ENCODE results near the gene PIK3R4. TPM values are rescaled to one million over a fixed set of nuclear protein-coding genes. Genes with fewer than 3 reads are reported as not detected.

Gene PIK3R4
- total and polyA plus RNA-seq, 2 donors, result 31.5 to 48.1 TPM

DNA sequence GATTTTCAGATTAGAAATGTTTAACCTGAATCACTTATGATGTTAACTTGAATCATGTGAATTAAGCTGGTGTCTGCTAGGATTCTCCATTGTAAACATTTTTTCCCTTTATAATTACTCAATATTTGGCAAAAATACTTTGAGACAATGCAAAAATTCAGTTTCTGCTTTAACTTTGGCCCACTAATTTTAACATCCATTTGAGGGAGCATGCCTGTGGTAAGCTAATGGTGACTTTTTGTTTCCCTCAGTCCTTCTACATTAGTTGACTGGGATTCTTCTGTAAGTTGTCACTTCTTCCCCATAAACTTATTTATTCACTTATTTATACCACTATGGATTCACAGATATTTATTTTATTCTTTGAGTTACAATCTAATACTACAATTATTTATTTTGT, 59.3 kb downstream of the PIK3R4 start:
- Histone ChIP-seq H3K27ac (ENCODE audit: low read depth in 1 of 2, low read length in 1 of 2) (no peak overlapping the region), H3K36me3 (ENCODE audit: control insufficient read depth in 2 of 2, insufficient read depth in 2 of 2, low read length in 1 of 2) (peaks cover 22 to 44% of the 10 kb centered on the region in 2 donors), H3K27me3 (ENCODE audit: control insufficient read depth in 2 of 2, insufficient read depth in 1 of 2, low read length in 1 of 2) (no peaks in the 10 kb centered on the region), H3K9me3 (ENCODE audit: control insufficient read depth in 2 of 2, insufficient read depth in 1 of 2, low read length in 1 of 2) (no peaks in the 10 kb centered on the region), H3K4me1 (ENCODE audit: control insufficient read depth in 2 of 2, insufficient read depth in 2 of 2, low read length in 2 of 2) (no peaks in the 10 kb centered on the region), H3K4me3 (ENCODE audit: low read length in 2 of 2) (no peak overlapping the region)
- DNase-seq (ENCODE audit: low read depth in 6 of 9, low spot score in 9 of 9), result no peak

DNA sequence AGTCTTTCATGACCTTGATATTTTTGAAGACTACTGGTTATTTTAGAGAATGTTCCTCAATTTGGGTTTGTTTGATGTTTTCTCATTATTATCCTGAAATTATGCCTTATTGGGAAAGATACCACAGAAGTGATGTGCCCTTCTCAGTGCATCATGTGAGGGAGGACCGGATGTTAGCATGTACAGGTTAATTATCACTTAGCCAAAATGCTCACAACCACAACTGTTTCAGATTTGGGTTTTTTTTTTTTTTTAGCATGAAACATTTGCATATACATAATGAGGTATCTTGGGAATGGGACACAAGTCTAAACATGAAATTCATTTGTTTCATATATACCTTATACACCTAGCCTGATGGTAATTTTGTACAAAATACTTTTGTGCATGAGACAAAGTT, 59.8 kb downstream of the PIK3R4 start:
- Histone ChIP-seq H3K9me3 (ENCODE audit: control insufficient read depth in 2 of 2, insufficient read depth in 1 of 2, low read length in 1 of 2) (no peaks in the 10 kb centered on the region), H3K4me3 (ENCODE audit: low read length in 2 of 2) (no peak overlapping the region), H3K27me3 (ENCODE audit: control insufficient read depth in 2 of 2, insufficient read depth in 1 of 2, low read length in 1 of 2) (no peaks in the 10 kb centered on the region), H3K27ac (ENCODE audit: low read depth in 1 of 2, low read length in 1 of 2) (no peak overlapping the region), H3K36me3 (ENCODE audit: control insufficient read depth in 2 of 2, insufficient read depth in 2 of 2, low read length in 1 of 2) (peaks cover 27 to 49% of the 10 kb centered on the region in 2 donors), H3K4me1 (ENCODE audit: control insufficient read depth in 2 of 2, insufficient read depth in 2 of 2, low read length in 2 of 2) (no peaks in the 10 kb centered on the region)
- 97% methylated on average over 1 of the region's 1 CpG for WGBS
- no peak for DNase-seq (ENCODE audit: low read depth in 6 of 9, low spot score in 9 of 9)

GRCh38 chr3:130682131-130682530, 64.5 kb downstream of the PIK3R4 start:
- Histone ChIP-seq H3K4me1 (ENCODE audit: control insufficient read depth in 2 of 2, insufficient read depth in 2 of 2, low read length in 2 of 2) (no peaks in the 10 kb centered on the region), H3K9me3 (ENCODE audit: control insufficient read depth in 2 of 2, insufficient read depth in 1 of 2, low read length in 1 of 2) (no peaks in the 10 kb centered on the region), H3K4me3 (ENCODE audit: low read length in 2 of 2) (no peak overlapping the region), H3K27ac (ENCODE audit: low read depth in 1 of 2, low read length in 1 of 2) (no peak overlapping the region), H3K36me3 (ENCODE audit: control insufficient read depth in 2 of 2, insufficient read depth in 2 of 2, low read length in 1 of 2) (peaks cover 34 to 62% of the 10 kb centered on the region in 2 donors), H3K27me3 (ENCODE audit: control insufficient read depth in 2 of 2, insufficient read depth in 1 of 2, low read length in 1 of 2) (no peaks in the 10 kb centered on the region)
- no peak for DNase-seq (ENCODE audit: low read depth in 6 of 9, low spot score in 9 of 9)
- 94% methylated on average over 2 of the region's 2 CpGs for WGBS

DNA sequence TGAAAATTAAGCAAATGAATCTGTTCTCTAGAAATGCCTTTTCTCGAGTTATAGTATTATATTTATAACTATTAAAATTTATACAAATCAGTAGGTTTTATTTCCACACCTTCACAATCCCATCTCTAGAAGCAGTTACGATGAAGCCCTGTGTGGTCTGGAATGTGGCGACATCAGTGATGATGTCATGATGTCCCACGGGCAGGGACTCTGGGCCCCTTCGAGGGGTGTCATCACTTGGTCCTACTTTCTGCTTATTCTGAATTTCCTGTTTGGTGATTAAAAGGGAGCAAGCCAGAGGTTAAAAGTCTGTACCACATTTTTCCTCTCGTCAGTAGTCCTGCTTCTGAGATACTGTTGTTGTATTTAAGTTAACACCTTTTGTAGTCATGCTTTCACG, 67.4 kb downstream of the PIK3R4 start:
- peaks cover 31 to 57% of the 10 kb centered on the region in 2 donors for H3K36me3 ChIP-seq (ENCODE audit: control insufficient read depth in 2 of 2, insufficient read depth in 2 of 2, low read length in 1 of 2)
- H3K27ac ChIP-seq (ENCODE audit: low read depth in 1 of 2, low read length in 1 of 2), result no peak overlapping the region
- no peak overlapping the region for H3K4me3 ChIP-seq (ENCODE audit: low read length in 2 of 2)
- H3K4me1 ChIP-seq (ENCODE audit: control insufficient read depth in 2 of 2, insufficient read depth in 2 of 2, low read length in 2 of 2), result no peaks in the 10 kb centered on the region
- 97% methylated on average over 7 of the region's 7 CpGs for WGBS
- H3K27me3 ChIP-seq (ENCODE audit: control insufficient read depth in 2 of 2, insufficient read depth in 1 of 2, low read length in 1 of 2), result no peaks in the 10 kb centered on the region
- no peak for DNase-seq (ENCODE audit: low read depth in 6 of 9, low spot score in 9 of 9)
- no peaks in the 10 kb centered on the region for H3K9me3 ChIP-seq (ENCODE audit: control insufficient read depth in 2 of 2, insufficient read depth in 1 of 2, low read length in 1 of 2)

- Histone ChIP-seq H3K4me1 (ENCODE audit: control insufficient read depth in 2 of 2, insufficient read depth in 2 of 2, low read length in 2 of 2) (no peaks in the 10 kb centered on the region), H3K9me3 (ENCODE audit: control insufficient read depth in 2 of 2, insufficient read depth in 1 of 2, low read length in 1 of 2) (no peaks in the 10 kb centered on the region), H3K4me3 (ENCODE audit: low read length in 2 of 2) (no peak overlapping the region), H3K36me3 (ENCODE audit: control insufficient read depth in 2 of 2, insufficient read depth in 2 of 2, low read length in 1 of 2) (peaks cover 12 to 39% of the 10 kb centered on the region in 2 donors), H3K27me3 (ENCODE audit: control insufficient read depth in 2 of 2, insufficient read depth in 1 of 2, low read length in 1 of 2) (no peaks in the 10 kb centered on the region), H3K27ac (ENCODE audit: low read depth in 1 of 2, low read length in 1 of 2) (no peak overlapping the region)
- no peak for DNase-seq (ENCODE audit: low read depth in 6 of 9, low spot score in 9 of 9)
- 94% methylated on average over 1 of the region's 1 CpG for WGBS
These were observed 69.3 kb downstream of the PIK3R4 start for GRCh38 chr3:130677343-130677742.

- Histone ChIP-seq H3K4me1 (ENCODE audit: control insufficient read depth in 2 of 2, insufficient read depth in 2 of 2, low read length in 2 of 2) (peaks cover 14 to 17% of the 10 kb centered on the region in 2 donors), H3K36me3 (ENCODE audit: control insufficient read depth in 2 of 2, insufficient read depth in 2 of 2, low read length in 1 of 2) (peaks cover 3 to 11% of the 10 kb centered on the region in 2 donors), H3K27me3 (ENCODE audit: control insufficient read depth in 2 of 2, insufficient read depth in 1 of 2, low read length in 1 of 2) (no peaks in the 10 kb centered on the region), H3K27ac (ENCODE audit: low read depth in 1 of 2, low read length in 1 of 2) (peak overlapping the region in 1 of 2 donors; percentile 13), H3K4me3 (ENCODE audit: low read length in 2 of 2) (no peak overlapping the region), H3K9me3 (ENCODE audit: control insufficient read depth in 2 of 2, insufficient read depth in 1 of 2, low read length in 1 of 2) (no peaks in the 10 kb centered on the region)
- 92% methylated on average over 2 of the region's 2 CpGs for WGBS
- DNase-seq (ENCODE audit: low read depth in 6 of 9, low spot score in 9 of 9), result peak in 4 of 9 donors; percentile 1 to 48 (median 8)
These were observed 74.9 kb downstream of the PIK3R4 start for GRCh38 chr3:130671545-130672312.

DNA sequence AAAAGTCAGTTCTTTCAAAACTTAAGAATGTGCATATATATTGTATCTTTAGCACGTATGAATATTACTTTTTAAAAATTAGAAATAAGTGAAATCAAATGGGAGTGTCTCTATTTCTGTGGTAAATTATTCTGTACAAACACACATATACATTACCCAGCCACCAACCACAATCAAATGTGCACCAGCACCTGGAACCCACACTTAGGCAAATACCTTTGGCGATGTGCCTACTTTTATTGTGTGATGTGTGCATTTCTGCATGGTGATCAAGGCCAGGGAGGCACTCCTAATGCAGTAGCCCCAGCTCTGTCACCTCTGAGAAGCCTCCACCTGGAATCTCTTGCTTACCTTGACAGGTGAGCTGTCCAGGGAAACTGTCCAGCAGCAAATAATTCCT, 76.9 kb downstream of the PIK3R4 start:
- Histone ChIP-seq H3K27me3 (ENCODE audit: control insufficient read depth in 2 of 2, insufficient read depth in 1 of 2, low read length in 1 of 2) (no peaks in the 10 kb centered on the region), H3K4me3 (ENCODE audit: low read length in 2 of 2) (no peak overlapping the region), H3K36me3 (ENCODE audit: control insufficient read depth in 2 of 2, insufficient read depth in 2 of 2, low read length in 1 of 2) (peaks cover 3 to 11% of the 10 kb centered on the region in 2 donors), H3K4me1 (ENCODE audit: control insufficient read depth in 2 of 2, insufficient read depth in 2 of 2, low read length in 2 of 2) (peaks cover 14 to 17% of the 10 kb centered on the region in 2 donors), H3K9me3 (ENCODE audit: control insufficient read depth in 2 of 2, insufficient read depth in 1 of 2, low read length in 1 of 2) (no peaks in the 10 kb centered on the region), H3K27ac (ENCODE audit: low read depth in 1 of 2, low read length in 1 of 2) (no peak overlapping the region)
- WGBS, result 85% methylated on average over 2 of the region's 2 CpGs
- DNase-seq (ENCODE audit: low read depth in 6 of 9, low spot score in 9 of 9), result no peak

DNA sequence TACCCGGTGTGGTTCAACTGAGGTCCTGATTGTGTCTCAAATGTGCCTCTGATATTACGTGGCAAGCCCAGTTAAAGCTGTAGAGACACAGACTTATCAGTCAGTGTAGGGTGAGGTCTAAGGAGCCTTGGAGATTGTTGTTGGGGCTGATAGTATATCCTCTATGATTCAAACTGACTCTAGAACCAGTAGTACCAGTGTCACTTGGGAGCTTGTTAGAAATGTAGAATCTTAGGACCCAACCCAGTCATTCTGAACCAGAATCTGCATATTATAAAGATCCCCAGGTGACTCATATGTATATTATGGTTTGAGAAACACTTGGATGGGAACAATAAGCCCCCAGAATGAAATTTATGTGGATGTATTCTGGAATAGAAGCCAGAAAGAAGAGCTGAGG, 83.5 kb downstream of the PIK3R4 start:
- H3K36me3 ChIP-seq (ENCODE audit: control insufficient read depth in 2 of 2, insufficient read depth in 2 of 2, low read length in 1 of 2), result no peaks in the 10 kb centered on the region
- DNase-seq (ENCODE audit: low read depth in 6 of 9, low spot score in 9 of 9), result no peak
- H3K4me3 ChIP-seq (ENCODE audit: low read length in 2 of 2), result no peak overlapping the region
- no peaks in the 10 kb centered on the region for H3K27me3 ChIP-seq (ENCODE audit: control insufficient read depth in 2 of 2, insufficient read depth in 1 of 2, low read length in 1 of 2)
- no peaks in the 10 kb centered on the region for H3K4me1 ChIP-seq (ENCODE audit: control insufficient read depth in 2 of 2, insufficient read depth in 2 of 2, low read length in 2 of 2)
- WGBS, result 95% methylated on average over 2 of the region's 2 CpGs
- no peaks in the 10 kb centered on the region for H3K9me3 ChIP-seq (ENCODE audit: control insufficient read depth in 2 of 2, insufficient read depth in 1 of 2, low read length in 1 of 2)
- no peak overlapping the region for H3K27ac ChIP-seq (ENCODE audit: low read depth in 1 of 2, low read length in 1 of 2)

DNA sequence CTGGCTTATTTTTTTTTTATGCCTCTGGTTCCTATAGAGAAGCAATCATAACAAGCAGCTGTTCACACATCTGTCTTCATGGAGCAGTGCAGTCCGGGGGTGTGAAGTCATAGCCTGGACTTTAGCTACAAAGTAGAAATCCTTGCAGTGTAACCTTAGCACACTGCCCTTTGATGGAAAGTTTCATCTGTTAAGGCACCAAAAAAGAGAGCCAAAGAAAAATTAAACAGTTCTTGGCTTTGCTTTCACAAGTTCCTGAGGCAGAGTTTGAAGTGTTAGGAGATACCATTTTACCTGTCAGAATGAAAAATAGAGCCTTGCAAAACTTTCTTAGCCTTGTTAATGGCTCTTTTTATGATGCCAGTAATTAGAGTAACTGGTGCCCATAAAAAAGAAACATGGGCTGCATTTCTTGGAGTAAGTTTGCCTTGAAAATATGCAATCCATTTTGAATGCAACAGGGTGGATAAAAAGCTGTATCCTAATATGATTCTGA, 84.1 kb downstream of the PIK3R4 start:
- 92% methylated on average over 1 of the region's 1 CpG for WGBS
- Histone ChIP-seq H3K4me3 (ENCODE audit: low read length in 2 of 2) (no peak overlapping the region), H3K9me3 (ENCODE audit: control insufficient read depth in 2 of 2, insufficient read depth in 1 of 2, low read length in 1 of 2) (no peaks in the 10 kb centered on the region), H3K36me3 (ENCODE audit: control insufficient read depth in 2 of 2, insufficient read depth in 2 of 2, low read length in 1 of 2) (no peaks in the 10 kb centered on the region), H3K4me1 (ENCODE audit: control insufficient read depth in 2 of 2, insufficient read depth in 2 of 2, low read length in 2 of 2) (no peaks in the 10 kb centered on the region), H3K27ac (ENCODE audit: low read depth in 1 of 2, low read length in 1 of 2) (no peak overlapping the region), H3K27me3 (ENCODE audit: control insufficient read depth in 2 of 2, insufficient read depth in 1 of 2, low read length in 1 of 2) (no peaks in the 10 kb centered on the region)
- DNase-seq (ENCODE audit: low read depth in 6 of 9, low spot score in 9 of 9), result no peak

Data from thymus (tissue), 11 donors.